ENCODE measurements around the gene ALDOB. TPM values are rescaled to one million over a fixed set of nuclear protein-coding genes. Genes with fewer than 3 reads are reported as not detected.

The ALDOB gene
- not detected for total RNA-seq

DNA sequence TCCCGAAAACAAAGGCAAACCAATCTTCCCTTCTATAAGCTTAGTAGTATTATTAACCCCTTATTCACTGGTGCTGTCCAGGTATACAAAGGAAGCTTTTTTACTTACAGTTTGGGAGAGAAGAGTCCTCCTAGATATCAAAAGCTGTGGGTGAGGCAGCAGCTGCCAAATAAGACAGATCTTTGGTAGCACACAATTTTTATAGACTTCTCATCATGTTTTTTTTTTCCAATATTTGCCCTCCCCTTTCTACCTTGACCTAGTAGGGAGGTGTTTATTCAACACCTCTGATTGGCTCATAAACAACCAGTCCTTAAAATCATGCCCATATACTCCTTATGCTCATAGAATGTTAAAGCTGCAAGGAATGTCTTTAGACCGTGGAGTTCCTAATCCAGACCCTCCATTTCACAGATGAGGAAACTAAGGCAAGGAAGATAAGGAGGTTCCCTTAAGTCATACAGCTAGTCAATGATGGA is at the start of gene ALDOB:
TSS of gene ALDOB (minus strand) at position 174 of the 479 bp plus-strand sequence. CDS start 4,887 bp downstream, outside the sequence.
- ATAC-seq (replicated peaks in 1 of 2) (no peak), DNase-seq (no peak)
- Mint-ChIP-seq H3K36me3 (ENCODE audit: insufficient read depth in 2 of 2) (no peaks in the 10 kb centered on the region), H3K4me3 (no peak within 1 kb of the TSS), H3K27ac (no peak within 1 kb of the TSS), H3K4me1 (ENCODE audit: low read depth) (no peaks in the 10 kb centered on the region), H3K9me3 (no peaks in the 10 kb centered on the region), H3K27me3 (ENCODE audit: low read depth) (peaks cover 45% of the 10 kb centered on the region)

DNA sequence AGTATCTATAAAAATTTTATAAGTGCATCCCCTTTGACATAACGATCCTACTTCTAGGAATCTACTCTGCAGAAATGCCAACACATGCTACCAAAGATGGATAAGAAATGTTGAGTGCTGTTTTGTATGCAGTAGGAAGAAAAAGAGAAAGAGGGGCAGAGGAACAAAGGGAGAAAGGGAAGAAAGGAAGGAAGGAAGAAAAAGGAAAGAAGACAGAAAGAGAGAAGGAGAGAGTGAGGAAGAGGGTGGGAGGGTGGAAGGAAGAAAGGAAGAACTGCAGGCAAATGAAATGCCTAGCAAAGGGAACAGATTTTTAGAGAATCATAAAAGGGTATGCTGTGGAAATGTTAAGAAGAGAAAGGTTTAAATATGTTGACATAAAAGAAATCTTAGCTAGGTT is 48.5 kb upstream of the ALDOB start:
- H3K36me3 Mint-ChIP-seq (ENCODE audit: insufficient read depth in 2 of 2), result no peaks in the 10 kb centered on the region
- H3K9me3 Mint-ChIP-seq, result no peaks in the 10 kb centered on the region
- H3K4me3 Mint-ChIP-seq, result no peak overlapping the region
- no peak for ATAC-seq (replicated peaks in 1 of 2)
- H3K27ac Mint-ChIP-seq, result no peak overlapping the region
- no peak for DNase-seq
- peaks cover 9% of the 10 kb centered on the region for H3K4me1 Mint-ChIP-seq (ENCODE audit: low read depth)
- H3K27me3 Mint-ChIP-seq (ENCODE audit: low read depth), result peaks cover 89% of the 10 kb centered on the region

DNA sequence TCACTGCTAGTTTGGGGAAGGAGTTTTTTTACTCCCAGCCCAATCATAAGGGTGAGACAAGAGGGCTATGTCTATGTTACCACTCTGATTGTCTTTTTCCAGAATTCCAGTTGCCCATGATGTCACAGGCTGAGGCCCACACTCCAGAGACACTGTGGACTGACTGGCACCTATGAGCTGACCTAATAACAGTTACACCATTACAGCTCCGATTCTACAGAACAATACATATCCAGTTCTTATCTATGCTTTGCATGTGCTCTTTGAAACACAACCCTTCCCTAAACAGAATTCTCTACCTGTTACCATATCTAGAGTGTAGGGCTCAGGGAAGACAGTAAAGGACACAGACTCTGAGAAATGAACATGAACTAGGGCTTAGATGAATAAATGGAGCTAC is 45.7 kb upstream of the ALDOB start:
- Mint-ChIP-seq H3K36me3 (ENCODE audit: insufficient read depth in 2 of 2) (no peaks in the 10 kb centered on the region), H3K4me3 (no peak overlapping the region), H3K4me1 (ENCODE audit: low read depth) (no peaks in the 10 kb centered on the region), H3K27ac (no peak overlapping the region), H3K27me3 (ENCODE audit: low read depth) (peaks cover 67% of the 10 kb centered on the region), H3K9me3 (no peaks in the 10 kb centered on the region)
- ATAC-seq (replicated peaks in 1 of 2), result no peak
- no peak for DNase-seq

DNA sequence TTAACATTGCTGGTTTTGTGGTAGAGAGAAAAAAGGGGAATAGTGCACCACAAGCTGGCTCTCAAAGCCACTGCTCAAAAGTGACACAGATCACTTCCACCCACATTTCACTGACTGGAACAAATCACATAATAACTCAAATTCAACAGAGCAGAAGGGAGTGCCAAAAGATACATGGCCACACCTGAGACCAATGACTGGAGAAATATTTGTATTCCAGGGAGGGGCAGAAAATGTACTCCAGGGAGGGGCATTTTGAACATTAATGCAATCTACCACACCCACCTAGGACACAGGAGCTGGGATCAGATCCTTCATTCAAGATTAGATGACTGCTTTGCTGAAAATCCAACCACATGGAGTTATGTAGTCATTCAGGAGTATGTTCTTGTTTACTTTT is 44.8 kb upstream of the ALDOB start:
- no peak for DNase-seq
- Mint-ChIP-seq H3K9me3 (no peaks in the 10 kb centered on the region), H3K36me3 (ENCODE audit: insufficient read depth in 2 of 2) (no peaks in the 10 kb centered on the region), H3K27ac (no peak overlapping the region), H3K27me3 (ENCODE audit: low read depth) (peaks cover 59% of the 10 kb centered on the region), H3K4me1 (ENCODE audit: low read depth) (no peaks in the 10 kb centered on the region), H3K4me3 (no peak overlapping the region)
- ATAC-seq (replicated peaks in 1 of 2), result no peak

DNA sequence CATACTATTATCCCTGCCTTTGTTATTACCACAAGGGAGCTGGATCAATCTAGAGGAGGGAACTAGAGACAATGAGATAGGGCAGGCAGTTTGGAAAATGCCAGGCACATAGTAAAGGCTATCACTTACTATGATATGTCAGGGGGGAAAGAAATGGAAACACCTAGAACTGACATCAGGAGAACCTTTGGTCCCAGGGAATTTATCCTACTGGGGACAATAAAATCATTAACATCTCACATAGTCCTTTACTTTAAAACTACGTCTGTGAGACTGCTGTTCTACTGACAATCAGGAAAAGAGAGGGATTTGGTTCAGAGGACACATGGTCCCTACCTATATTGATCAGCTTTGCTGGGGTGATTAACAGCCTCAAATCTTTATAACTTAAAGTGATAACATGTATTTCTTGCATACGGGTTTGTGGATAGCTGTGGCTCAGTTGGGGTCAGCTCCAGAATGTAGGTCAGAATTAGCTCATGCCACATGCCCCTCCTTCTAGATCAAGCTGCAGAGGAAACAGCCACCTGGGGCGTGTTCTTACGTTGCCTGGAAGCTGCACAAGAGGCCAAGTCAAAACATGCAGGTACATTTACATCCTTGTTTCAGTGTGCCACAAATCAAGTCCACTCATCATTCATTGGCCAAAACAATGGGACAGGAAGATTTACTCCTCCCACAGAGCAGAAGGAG is 43.9 kb upstream of the ALDOB start:
- H3K4me3 Mint-ChIP-seq, result no peak overlapping the region
- no peaks in the 10 kb centered on the region for H3K4me1 Mint-ChIP-seq (ENCODE audit: low read depth)
- ATAC-seq (replicated peaks in 1 of 2), result no peak
- peaks cover 59% of the 10 kb centered on the region for H3K27me3 Mint-ChIP-seq (ENCODE audit: low read depth)
- H3K36me3 Mint-ChIP-seq (ENCODE audit: insufficient read depth in 2 of 2), result no peaks in the 10 kb centered on the region
- H3K27ac Mint-ChIP-seq, result no peak overlapping the region
- H3K9me3 Mint-ChIP-seq, result no peaks in the 10 kb centered on the region
- no peak for DNase-seq

DNA sequence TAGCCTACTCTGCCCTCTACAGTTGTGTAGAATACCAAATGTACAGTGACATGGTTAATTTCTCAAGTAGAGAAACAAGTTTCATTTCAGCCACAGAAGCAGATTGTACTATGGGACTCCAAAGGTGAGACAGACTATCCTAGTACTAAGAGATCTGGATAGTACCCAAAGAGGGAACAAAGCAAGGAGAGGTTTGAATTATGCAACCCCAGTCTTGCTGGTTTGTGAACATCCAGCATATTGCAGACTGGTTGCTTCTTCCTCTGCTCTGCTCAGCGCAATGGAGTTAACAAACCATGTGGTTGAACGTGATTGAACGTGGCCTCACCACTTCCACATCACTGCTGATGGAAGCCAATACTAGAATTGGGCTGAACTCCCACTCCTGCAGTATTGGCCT is 43.3 kb upstream of the ALDOB start:
- peaks cover 59% of the 10 kb centered on the region for H3K27me3 Mint-ChIP-seq (ENCODE audit: low read depth)
- no peak for DNase-seq
- H3K36me3 Mint-ChIP-seq (ENCODE audit: insufficient read depth in 2 of 2), result no peaks in the 10 kb centered on the region
- no peak for ATAC-seq (replicated peaks in 1 of 2)
- no peaks in the 10 kb centered on the region for H3K4me1 Mint-ChIP-seq (ENCODE audit: low read depth)
- no peaks in the 10 kb centered on the region for H3K9me3 Mint-ChIP-seq
- H3K4me3 Mint-ChIP-seq, result no peak overlapping the region
- no peak overlapping the region for H3K27ac Mint-ChIP-seq

DNA sequence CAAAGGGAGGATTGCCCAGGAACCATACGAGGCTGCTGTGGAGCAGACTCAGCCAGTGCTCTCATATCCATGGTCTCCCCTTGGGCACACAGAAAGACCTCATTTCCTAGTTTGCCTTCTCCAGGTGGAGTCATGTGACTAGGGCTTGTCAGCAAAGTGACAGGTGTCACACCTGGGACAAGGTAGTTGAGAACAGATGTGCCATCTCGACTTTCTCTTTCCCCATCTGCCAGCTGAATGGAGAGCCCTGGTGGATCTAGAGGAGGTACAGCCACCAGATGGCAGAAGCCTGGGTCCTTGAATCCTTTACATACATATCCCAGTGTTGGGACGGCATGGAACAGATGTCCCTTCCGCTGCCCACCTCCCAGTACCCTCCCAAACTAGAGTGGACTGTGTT is 42.9 kb upstream of the ALDOB start:
- Mint-ChIP-seq H3K9me3 (no peaks in the 10 kb centered on the region), H3K27ac (no peak overlapping the region), H3K4me3 (no peak overlapping the region), H3K36me3 (ENCODE audit: insufficient read depth in 2 of 2) (no peaks in the 10 kb centered on the region), H3K27me3 (ENCODE audit: low read depth) (peaks cover 59% of the 10 kb centered on the region), H3K4me1 (ENCODE audit: low read depth) (no peaks in the 10 kb centered on the region)
- DNase-seq (no peak), ATAC-seq (replicated peaks in 1 of 2) (no peak)

DNA sequence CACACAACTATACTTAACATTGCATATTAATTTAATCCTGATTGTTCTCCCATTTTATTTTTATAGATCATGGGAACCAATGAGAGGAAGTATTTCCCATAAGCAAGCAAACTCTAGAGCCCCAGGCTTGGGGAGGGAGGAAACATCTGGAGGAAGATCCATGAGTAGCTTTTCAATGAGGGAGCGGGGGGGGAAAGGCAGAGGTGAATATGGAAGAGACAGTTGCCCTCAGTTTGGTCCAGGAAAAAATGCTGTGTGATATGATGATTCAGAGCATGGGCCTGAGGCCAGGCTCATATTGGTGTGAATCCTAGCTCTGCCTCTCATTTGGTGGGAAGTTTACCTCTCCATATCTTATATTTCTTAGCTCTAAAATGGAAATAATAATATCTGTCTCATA is 42.2 kb upstream of the ALDOB start:
- ATAC-seq (replicated peaks in 1 of 2), result no peak
- no peaks in the 10 kb centered on the region for H3K4me1 Mint-ChIP-seq (ENCODE audit: low read depth)

DNA sequence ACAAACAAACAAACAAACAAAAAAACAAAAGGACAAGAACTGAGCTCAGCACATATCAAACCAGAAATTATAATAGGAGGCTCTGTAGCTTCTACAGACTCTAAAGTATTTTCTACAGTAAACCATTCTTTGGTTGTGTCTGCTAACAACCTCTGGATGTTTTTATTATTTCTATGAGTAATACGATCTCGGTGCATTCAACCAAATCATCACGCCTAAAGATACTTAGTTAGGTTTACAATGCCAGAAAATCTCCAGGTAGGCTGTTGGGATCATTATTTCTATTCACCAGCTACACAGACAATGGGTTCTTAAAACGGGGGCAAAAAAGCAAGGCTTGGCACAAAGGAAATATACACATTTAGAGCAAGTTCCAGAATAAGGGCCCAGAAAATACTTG is 41.6 kb upstream of the ALDOB start:
- Mint-ChIP-seq H3K36me3 (ENCODE audit: insufficient read depth in 2 of 2) (no peaks in the 10 kb centered on the region), H3K27me3 (ENCODE audit: low read depth) (peaks cover 59% of the 10 kb centered on the region), H3K27ac (no peak overlapping the region), H3K9me3 (no peaks in the 10 kb centered on the region), H3K4me3 (no peak overlapping the region), H3K4me1 (ENCODE audit: low read depth) (no peaks in the 10 kb centered on the region)
- ATAC-seq (replicated peaks in 1 of 2), result no peak
- DNase-seq, result no peak

More for the DNA sequence above, 42.2 kb upstream of the ALDOB start:
- no peak overlapping the region for H3K27ac Mint-ChIP-seq
- H3K9me3 Mint-ChIP-seq, result no peaks in the 10 kb centered on the region
- H3K4me3 Mint-ChIP-seq, result no peak overlapping the region
- no peak for DNase-seq
- H3K27me3 Mint-ChIP-seq (ENCODE audit: low read depth), result peaks cover 59% of the 10 kb centered on the region
- no peaks in the 10 kb centered on the region for H3K36me3 Mint-ChIP-seq (ENCODE audit: insufficient read depth in 2 of 2)

DNA sequence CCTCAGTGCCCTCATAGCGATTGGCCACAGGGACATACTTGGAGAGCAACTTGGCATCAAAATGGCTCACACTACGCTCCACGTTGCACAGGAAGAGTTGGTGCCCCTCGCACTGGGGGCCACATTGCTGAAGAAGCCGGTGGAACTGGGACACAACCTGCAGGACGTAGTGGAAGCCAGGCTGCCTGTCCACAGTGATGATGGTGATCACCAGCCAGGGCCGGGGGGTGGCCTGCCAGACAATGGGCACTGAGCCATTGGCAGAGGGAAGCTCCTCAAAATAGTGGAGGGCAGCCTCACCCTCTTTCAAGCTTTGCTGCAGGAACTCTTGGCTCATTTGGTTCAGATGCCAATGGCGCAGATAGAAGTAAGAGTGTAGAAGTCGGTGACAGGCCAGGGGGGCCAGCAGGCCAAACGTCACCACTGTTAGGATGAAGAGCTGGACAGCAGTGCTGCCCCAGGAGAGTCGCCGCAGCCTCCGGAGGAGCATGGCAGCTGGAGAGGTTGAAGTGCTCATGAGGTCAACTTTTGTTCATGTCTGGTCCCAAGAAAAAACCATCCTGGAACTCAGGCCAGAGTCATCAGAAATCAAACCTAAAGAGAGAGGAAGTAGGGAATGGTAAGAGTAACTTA is 41.1 kb upstream of the ALDOB start:
- Mint-ChIP-seq H3K27me3 (ENCODE audit: low read depth) (peaks cover 59% of the 10 kb centered on the region), H3K4me1 (ENCODE audit: low read depth) (no peaks in the 10 kb centered on the region), H3K36me3 (ENCODE audit: insufficient read depth in 2 of 2) (no peaks in the 10 kb centered on the region), H3K27ac (no peak overlapping the region), H3K4me3 (no peak overlapping the region), H3K9me3 (no peaks in the 10 kb centered on the region)
- no peak for DNase-seq
- no peak for ATAC-seq (replicated peaks in 1 of 2)

DNA sequence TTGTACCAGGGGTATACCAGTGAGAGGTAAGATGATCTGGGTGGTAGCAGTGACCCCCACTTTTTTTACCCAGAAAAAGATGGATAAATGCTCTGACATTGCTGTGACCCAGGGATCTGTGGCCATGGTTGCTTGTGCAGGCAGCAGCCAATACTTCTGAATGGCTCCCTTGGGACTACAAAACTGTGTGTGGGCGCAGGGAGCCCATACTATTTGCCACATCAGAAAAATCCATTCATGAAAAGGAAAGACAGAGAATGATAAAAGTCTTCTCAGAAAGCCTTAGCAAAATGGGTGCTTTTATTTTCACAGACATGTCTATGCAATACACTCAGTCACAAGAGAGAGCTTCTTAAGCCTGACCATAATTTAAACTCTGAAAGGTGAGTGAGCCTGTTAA is 37.3 kb upstream of the ALDOB start:
- H3K4me3 Mint-ChIP-seq, result no peak overlapping the region
- H3K36me3 Mint-ChIP-seq (ENCODE audit: insufficient read depth in 2 of 2), result no peaks in the 10 kb centered on the region
- peaks cover 65% of the 10 kb centered on the region for H3K27me3 Mint-ChIP-seq (ENCODE audit: low read depth)
- ATAC-seq (replicated peaks in 1 of 2), result no peak
- no peak overlapping the region for H3K27ac Mint-ChIP-seq
- DNase-seq, result no peak
- no peaks in the 10 kb centered on the region for H3K9me3 Mint-ChIP-seq
- H3K4me1 Mint-ChIP-seq (ENCODE audit: low read depth), result no peaks in the 10 kb centered on the region

DNA sequence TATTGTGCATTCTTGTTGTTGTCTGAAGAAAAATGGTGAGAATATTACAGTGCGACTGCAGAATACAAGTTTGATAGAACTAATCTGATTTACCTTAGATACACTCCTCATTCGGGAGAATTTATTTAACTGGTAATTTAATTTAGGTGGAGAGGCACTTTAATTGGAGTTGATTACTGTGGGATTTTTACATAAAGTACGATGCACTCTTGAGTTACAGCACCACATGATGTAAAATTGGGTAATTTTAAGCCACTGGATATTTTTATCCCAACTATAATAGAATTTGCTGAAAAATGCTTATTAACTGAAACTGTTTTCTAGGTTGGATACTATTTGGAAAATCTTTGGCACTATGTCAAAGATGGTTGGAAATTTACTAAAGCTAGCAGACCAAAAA is 35.4 kb upstream of the ALDOB start:
- Mint-ChIP-seq H3K4me1 (ENCODE audit: low read depth) (no peaks in the 10 kb centered on the region), H3K4me3 (no peak overlapping the region), H3K27me3 (ENCODE audit: low read depth) (peaks cover 65% of the 10 kb centered on the region), H3K36me3 (ENCODE audit: insufficient read depth in 2 of 2) (no peaks in the 10 kb centered on the region), H3K27ac (no peak overlapping the region), H3K9me3 (no peaks in the 10 kb centered on the region)
- no peak for DNase-seq
- no peak for ATAC-seq (replicated peaks in 1 of 2)

DNA sequence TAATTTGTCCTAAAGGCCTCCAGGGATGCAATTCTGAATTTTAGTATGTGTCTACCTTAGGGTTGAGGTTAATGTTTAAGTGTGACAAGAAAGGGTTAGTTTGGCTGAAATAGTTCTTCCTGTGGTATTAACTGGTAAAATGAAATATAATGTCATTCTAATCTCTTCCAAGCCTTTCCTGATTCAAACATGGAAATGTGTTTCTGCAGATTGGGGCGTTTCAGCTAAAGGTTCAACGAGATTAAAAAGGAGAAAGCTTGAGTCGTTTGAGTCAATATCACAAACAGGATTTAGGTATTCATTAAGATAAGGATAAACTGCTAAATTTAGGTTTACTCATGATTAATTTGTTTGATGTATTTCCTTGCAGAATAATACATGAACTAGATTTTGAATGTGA is 34.4 kb upstream of the ALDOB start:
- H3K36me3 Mint-ChIP-seq (ENCODE audit: insufficient read depth in 2 of 2), result no peaks in the 10 kb centered on the region
- H3K27ac Mint-ChIP-seq, result no peak overlapping the region
- H3K4me3 Mint-ChIP-seq, result no peak overlapping the region
- H3K27me3 Mint-ChIP-seq (ENCODE audit: low read depth), result peaks cover 67% of the 10 kb centered on the region
- DNase-seq (no peak), ATAC-seq (replicated peaks in 1 of 2) (no peak)
- no peaks in the 10 kb centered on the region for H3K9me3 Mint-ChIP-seq
- H3K4me1 Mint-ChIP-seq (ENCODE audit: low read depth), result no peaks in the 10 kb centered on the region

DNA sequence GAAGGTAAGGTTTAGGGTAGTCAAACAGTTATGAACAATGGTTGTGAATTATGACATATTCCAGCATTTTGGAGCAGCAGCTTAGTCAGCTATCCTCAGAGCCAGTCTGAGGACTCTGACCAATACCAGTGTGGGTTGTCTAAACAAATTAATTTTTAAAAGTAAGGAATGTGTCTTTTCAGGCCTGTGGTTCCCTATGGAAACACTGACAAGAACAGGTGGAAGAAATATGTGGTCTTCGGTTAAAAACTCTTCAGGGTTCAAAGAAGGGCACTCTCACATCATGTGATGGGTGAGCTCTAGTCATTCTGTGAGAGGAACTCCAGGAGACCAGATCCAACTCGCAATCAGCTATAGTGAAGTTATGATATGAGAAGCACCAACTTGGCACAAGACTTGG is 33.5 kb upstream of the ALDOB start:
- H3K36me3 Mint-ChIP-seq (ENCODE audit: insufficient read depth in 2 of 2), result no peaks in the 10 kb centered on the region
- no peak overlapping the region for H3K4me3 Mint-ChIP-seq
- H3K27ac Mint-ChIP-seq, result no peak overlapping the region
- peaks cover 67% of the 10 kb centered on the region for H3K27me3 Mint-ChIP-seq (ENCODE audit: low read depth)
- H3K4me1 Mint-ChIP-seq (ENCODE audit: low read depth), result no peaks in the 10 kb centered on the region
- no peak for ATAC-seq (replicated peaks in 1 of 2)
- H3K9me3 Mint-ChIP-seq, result no peaks in the 10 kb centered on the region
- DNase-seq, result no peak
